NCI-H446 treated with DMSO at 0.1 percent for 48 hours (cell line): ENCODE data around the gene CDH23.
"Not testable (repeated sequence)": the region's sequence is repeated elsewhere in the genome, so short reads cannot be mapped to it uniquely, and the experiment has no call there.

Source experiments
- DNase-seq: peaks from one replicate; lab custom pipeline; 2025; lab: John Stamatoyannopoulos, UW

Gene CDH23

DNA sequence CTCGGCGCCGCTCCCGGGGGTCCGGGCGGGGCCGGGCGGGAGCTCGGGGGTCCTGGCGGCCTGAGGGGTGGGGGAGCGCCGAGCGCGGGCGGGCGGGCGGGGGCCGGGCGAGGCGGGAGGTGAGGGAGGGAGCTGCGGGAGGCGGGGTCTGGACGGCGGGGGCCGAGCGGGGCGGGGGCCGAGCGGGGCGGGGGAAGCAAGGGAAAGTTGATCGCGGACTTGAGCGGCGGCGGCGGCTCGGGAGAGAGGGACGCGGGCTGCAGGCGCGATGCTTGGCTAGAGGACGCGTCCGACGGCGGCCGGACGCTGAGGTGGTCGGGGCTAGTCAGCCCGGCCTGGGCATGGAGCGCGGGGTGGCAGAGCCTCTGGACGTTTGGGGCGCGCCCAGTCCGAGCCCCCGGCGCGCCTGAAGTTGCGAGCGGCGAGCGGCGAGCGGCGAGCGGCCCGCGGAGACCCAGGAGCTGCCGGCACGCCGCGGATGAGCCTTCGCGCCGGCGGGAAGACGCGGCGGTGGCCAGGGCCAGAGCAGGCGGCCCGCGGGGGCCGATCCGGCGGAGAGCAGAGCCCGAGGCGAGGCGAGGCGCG, at the start of gene CDH23:
Gene CDH23 (plus strand): TSS at position 210 of the 585 bp plus-strand sequence. CDS start 42,912 bp downstream, outside the sequence.
- DNase-seq, result no peak

DNA sequence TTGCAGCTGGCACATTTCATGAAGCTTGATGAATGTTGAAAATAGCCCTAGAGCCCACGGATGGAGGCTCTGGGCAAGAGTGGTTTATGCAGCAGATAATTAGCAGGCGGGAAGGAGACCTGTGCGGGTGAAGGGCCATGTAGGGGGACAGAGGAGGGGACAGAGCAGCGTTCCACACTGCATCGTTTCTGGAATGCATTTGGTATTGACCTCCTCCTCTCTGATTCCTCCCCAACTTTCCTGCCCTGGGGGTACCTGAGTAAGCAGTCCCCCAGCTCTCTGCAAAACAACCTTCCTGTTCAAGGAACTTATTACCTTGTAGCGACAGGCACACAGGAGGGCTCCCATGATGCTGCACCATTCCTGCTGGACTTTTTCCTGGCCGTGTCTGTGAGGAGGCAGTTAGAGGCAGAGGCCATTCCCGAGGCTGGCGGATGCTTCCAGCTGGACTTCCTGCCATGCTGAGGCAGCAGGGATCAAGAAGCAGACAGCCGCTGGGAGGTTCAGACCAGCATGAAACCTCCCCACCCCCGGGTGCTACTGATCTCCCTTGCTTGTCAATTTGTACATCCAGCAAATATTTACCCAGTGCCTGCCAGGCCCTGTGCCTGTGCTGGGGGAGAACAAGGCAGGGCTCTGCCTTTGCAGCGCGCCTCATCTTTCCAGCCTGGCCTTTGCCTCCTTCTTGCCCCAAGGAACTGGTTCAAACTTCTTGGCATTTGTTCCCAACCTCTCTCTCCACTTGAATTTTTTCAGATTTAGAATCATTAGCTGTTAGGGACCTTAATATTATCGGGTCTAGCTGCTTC, 48.9 kb upstream of the CDH23 start:
- DNase-seq, result no peak

DNA sequence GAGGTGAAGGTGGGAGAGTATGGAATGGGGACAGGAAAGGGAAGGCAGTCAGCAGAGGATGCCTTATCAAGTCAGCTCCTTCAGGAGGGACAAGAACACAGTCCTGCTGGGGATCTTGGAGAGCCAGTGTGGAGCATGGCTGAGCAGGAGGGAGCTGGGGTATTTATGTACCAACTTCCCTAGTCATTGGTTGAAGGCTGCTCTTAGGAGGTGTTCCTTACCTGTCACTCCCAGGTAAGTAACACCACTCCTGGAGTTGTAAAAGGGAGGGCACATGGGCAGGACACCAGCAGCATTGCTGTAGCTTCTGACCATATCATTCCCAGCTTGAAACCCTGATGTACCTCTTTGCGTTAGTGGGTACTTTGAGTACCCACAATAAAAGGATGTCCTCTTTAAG, 47.9 kb upstream of the CDH23 start:
- DNase-seq, result no peak

DNA sequence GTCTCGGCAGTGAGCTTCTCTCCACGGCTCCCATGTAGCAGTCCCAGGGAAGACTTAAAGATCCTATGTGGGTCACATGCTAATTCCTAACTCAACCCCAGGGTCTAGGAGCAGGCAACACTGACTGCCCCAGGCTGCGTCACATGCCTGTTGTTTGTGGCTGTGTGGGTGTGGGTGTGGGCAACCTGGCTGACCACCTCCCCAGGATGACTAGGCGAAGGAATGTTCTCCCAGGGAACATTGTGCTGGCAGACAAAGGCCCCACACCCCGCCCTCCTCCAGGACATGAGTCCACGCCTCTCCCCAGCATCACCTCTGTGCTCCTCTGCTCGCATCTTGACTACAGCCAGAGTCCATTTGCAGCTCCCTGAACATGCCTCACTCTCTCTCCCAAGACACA, 47.3 kb upstream of the CDH23 start:
- DNase-seq, result no peak

GRCh38 chr10:71351087-71351486, 45.6 kb upstream of the CDH23 start:
- no peak for DNase-seq

- no peak for DNase-seq
Measured at GRCh38 chr10:71351628-71352319, 44.9 kb upstream of the CDH23 start.

DNA sequence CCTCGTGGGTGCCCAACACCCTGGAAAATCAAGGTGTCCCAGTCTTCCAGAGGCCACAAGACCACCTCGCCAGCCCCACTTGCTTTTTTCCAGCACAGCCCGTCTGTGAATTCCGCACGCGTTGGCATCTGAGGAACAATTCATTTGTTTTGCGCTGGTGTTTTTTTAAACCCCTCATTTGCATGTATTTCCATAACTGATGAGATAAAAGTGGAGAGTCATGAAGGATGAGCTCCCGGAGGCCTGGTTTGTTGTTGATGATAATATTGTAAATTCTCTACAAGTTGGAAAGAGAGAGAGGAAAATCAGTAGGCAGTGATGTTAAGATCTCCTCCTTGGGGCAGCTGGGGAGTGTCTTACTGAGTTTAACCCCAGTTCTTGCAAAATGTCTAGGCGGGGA, 43.1 kb upstream of the CDH23 start:
- no peak for DNase-seq

- no peak for DNase-seq
Measured at GRCh38 chr10:71354776-71355175, 41.9 kb upstream of the CDH23 start.

GRCh38 chr10:71355886-71356285, 40.8 kb upstream of the CDH23 start:
- DNase-seq, result no peak

DNA sequence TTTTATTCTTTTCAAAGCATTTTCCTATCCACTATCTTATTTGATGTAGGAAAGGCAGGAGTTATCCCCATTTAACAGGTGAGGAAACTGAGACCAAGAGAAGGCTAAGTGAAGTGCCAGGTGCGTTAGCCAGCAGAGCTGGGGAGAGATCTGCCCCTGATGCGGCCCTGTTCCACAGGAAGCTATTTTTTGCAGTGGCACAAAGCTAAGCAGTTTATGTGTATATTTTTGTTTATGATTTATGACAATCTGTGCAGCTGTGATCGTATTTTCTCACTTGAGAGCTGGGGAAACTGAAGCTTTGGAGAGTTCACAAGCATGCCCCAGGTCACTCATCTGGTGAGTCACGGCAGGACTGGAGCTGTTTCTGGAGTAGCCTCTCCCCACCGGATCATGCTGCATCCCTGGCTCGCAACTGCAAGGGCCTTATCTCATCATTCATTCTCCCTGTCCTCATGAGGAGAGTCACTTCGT, 38.9 kb upstream of the CDH23 start:
- DNase-seq, result no peak

- no peak for DNase-seq
Measured at GRCh38 chr10:71358277-71358676, 38.4 kb upstream of the CDH23 start.

- DNase-seq, result not testable (repeated sequence)
Measured at GRCh38 chr10:71358906-71359305, 37.8 kb upstream of the CDH23 start.

DNA sequence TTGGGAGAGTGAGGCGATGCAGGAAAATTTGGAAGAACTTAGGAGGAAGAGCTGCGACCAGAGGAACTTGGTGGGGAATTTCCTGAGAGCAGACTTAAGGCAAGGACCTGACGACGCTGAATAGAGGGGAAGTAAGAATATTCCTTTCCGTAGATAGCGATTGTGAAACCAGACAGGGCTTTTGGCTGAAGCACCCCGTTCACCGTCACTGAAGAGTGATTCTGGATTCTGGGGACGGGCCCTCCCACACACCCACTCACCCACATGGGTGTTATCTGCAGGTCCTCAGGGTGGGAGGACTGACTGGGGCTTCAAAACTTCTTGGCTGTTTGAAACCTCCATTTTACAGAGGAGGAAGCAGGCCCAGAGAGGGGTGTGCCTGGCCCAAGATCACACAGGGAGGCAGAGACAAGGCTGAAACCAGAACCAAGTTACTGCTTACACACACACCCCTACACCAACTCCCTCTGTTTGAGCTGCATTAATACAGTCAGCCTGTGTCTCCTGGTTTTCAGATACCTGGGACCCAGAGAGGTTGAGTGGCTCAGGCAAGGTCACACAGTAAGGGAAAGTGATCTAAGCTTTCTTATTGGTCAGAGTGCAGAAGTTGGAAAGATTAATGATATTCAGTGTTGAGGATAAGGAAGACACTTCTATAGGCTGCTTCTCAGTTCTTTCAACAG, 37.2 kb upstream of the CDH23 start:
- no peak for DNase-seq

GRCh38 chr10:71360735-71361134, 36.0 kb upstream of the CDH23 start:
- DNase-seq, result no peak

DNA sequence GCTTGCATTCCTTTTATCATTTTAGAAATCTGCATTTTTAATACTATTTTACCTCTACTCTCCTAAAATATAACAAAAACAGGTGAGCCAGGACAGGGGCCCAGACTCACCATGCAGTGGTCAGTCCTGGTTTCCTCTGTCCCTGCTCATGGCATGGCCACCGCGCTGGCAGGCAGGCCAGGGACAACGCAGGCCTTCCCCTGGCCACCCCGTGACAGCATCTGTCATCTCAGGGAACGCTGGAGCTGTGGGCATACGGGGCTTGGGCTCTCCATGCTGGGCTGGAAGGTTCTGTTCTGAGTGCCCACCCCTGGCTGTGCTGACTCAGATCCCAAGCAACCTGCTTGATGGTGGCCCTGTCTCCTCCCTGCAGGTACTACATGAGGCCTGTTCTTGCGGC, 35.1 kb upstream of the CDH23 start:
- no peak for DNase-seq

GRCh38 chr10:71362141-71362540, 34.6 kb upstream of the CDH23 start:
- no peak for DNase-seq

GRCh38 chr10:71363936-71364335, 32.8 kb upstream of the CDH23 start:
- no peak for DNase-seq

- no peak for DNase-seq
Measured at GRCh38 chr10:71365366-71365765, 31.4 kb upstream of the CDH23 start.

GRCh38 chr10:71366690-71367089, 30.0 kb upstream of the CDH23 start:
- DNase-seq, result no peak

- no peak for DNase-seq
Measured at GRCh38 chr10:71367271-71367670, 29.4 kb upstream of the CDH23 start.

DNA sequence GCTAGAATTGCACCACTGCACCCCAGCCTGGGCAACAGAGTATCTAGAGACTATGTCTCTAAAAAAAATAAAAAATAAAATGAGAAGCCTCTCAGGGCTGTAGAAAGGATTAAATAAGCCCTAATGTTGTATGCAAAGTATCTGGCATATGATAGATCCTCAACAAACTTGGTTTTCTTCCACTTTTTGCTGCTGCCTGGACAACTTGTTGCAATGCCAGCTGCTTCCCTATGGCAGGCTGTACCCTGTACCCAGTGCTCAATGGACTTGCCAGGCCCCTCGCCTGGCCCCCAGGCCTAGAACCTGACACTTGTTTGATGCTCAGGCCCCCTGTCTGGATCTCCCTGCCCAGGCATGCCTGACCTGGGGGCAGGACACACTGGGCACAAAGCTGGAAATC, 28.5 kb upstream of the CDH23 start:
- no peak for DNase-seq

GRCh38 chr10:71368643-71369042, 28.1 kb upstream of the CDH23 start:
- no peak for DNase-seq
